NCI-H2196 (cell line): Measurements from ENCODE around the gene GNAZ.

Experiments
- DNase-seq: peaks from one replicate; lab custom pipeline; 2025; ENCODE audit not compliant: unreplicated experiment; lab: John Stamatoyannopoulos, UW

The GNAZ gene

DNA sequence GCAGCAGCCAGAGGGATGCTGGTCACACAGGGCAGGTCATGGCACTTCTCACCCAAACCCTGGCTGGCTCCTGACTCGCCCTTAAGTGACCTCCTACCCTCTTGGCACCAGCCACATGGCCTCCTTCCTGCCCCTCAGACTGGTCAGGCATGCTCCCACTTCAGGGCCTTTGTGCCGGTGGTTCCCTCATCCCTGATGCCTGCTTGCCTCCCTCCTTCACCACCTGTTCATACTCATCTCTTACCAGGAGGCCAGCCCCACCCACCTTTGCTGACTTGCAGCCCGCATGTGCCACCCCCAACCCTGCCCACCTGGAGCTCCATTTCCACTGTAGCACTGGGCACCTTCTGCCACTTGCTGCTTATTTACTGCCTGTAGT, 20.1 kb downstream of the GNAZ start:
- DNase-seq = no peak

DNA sequence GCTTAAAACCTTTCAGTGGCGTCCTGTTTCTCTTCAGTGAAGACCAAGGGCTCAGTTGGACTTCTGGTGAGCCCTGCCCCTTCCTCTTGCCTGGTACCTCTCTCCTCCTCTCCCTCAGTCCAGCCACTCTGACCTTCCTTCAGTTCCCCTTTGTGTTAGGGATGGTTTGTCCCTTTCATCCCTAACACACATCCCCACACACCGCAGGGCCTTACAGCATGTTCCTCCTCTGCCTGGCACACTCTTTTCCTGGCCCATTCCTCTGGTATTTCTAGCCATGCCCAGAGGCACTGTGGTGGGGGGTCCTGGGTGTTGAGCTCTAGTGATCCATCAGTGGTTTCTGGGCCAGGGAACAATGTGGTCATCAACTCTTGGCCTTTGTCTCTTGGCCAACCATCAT, 21.4 kb downstream of the GNAZ start:
- no peak for DNase-seq

DNA sequence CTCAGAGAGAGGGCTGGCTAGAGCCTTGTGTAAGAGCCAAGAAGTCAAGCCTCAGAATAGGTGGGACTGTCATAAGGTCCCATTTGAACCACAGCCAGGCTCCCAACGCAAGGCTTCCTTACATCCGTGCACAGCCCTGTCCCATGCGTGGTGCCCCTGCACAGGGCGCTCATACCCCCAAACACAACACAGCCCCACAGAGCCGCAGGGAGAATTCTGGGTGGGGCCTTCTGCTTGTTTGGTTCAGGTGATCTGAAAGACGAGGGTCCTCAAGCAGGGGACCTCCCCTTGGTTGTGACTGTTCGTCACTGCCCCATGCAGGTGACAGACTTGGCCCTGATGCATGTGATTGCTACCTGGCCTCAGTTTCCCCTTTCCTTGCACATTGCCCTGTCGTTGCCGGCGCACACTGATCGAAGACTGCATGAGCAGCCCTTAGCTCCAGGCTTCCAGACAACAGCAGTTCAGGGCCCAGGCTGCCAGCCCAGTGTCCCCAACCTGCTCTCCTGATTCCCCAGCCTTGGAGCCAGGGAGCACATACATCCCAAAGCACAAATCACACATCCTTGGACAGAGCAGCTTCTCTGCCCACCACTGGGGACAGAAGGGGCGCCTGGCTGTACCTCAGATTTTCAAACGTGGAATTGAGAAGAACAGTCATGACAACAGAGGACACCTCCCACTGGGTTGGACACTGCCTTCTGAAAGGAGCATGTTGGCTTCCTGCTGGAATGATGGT, 22.1 kb downstream of the GNAZ start:
- DNase-seq = no peak

DNA sequence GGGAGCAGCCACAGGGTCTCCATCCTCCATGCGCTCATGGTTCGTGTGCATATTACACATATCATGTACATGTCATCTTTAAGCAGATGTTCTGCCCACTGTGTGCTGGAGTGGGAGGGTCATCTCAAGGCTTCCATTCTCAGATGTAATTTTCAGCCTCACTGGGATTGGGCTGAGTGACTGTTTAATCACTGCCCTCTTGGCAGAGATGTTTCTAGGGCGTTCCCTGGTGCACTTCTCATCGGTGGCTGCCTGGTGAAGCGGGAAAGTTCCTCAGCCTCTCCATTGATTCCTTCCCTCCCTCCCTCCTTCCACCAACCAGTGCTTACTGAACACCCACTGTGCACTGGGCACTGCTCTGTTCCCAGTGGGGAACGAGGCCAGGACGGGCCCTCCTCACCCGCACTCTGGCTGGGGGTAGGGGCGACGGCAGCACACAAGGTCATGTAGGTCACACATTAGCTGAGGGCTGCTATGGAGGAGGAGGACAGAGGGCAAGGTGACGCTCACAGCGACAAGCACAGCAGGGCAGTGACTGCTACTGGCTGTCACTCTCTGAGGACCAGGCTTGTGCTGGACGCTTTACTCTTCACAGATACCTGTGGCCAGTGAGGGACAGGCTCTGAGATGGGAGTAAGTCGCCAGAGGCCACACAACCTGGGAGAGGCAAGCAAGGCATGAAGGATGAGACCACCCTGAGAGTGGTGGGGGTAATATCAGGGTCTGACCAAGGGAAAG, 22.9 kb downstream of the GNAZ start:
- no peak for DNase-seq

DNA sequence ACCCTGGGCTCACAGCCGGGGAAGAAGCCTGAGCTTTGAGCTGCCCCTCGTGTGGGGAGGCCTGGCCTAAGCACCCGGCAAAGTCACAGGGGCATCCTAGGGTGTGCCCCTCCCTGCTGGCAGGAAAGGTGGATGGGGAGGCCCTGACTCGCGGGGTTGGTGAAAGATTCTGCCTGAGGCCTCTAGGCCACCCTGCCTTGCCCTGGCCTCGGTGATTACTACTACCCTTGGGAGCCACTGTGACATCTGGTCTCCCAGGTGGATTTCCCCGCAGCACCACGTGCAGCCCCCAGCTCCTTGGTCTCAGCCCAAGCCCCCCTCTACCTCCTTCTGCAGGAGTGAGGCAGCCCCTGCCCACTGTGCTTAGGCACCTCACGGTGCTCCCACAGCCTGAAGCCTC, 23.9 kb downstream of the GNAZ start:
- DNase-seq = no peak

DNA sequence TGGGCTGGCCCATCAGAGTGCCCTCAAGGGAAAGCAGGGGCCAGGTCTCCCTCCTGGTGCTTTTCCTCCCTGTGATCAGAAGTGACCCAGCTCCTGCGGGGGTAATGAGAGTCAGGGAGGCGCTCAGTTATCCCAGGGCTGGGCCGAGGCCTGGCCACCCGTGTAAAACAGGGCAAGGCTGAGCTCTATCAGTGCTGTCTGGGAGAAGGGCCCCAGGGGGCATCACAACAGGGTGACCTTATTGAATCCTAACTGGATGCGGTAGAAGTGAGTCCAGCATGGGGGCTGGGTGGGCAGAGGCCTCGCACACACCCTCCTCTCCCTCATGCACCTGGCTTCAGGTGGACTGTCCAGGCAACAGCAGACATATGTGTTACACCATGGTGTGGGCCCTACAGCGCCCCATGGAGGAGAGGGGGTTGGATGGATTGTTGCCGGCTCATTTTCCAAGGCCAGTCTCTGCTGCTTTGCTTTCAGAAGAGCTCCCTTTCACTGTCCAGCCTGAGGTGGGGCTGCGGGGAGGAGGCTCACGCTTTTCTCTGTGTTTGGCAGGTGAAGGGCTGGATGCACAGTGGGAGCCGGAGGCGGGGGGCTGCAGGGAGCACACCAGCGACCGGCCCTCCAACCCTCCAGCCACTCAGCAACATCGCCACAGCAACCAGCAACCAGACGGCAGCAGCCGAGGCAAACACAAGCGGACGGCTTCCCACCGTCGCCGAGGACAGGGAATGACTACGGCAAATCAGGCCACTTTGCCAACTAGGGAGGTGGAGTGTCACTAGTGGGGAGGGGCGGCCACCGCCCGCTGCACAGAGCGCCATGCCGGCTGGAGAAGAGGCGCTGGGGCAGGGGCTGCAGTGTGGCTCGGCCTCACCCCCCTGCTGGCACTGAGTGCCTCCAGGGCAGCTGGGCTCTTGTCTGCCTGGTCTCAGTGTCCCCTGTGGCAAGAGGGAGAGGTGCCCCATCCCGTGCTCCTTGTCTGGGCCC, 24.7 kb downstream of the GNAZ start:
- DNase-seq = no peak

DNA sequence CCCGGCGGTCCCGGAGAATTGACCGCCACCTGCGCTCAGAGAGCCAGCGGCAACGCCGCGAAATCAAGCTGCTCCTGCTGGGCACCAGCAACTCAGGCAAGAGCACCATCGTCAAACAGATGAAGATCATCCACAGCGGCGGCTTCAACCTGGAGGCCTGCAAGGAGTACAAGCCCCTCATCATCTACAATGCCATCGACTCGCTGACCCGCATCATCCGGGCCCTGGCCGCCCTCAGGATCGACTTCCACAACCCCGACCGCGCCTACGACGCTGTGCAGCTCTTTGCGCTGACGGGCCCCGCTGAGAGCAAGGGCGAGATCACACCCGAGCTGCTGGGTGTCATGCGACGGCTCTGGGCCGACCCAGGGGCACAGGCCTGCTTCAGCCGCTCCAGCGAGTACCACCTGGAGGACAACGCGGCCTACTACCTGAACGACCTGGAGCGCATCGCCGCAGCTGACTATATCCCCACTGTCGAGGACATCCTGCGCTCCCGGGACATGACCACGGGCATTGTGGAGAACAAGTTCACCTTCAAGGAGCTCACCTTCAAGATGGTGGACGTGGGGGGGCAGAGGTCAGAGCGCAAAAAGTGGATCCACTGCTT, 25.5 kb downstream of the GNAZ start:
- no peak for DNase-seq

DNA sequence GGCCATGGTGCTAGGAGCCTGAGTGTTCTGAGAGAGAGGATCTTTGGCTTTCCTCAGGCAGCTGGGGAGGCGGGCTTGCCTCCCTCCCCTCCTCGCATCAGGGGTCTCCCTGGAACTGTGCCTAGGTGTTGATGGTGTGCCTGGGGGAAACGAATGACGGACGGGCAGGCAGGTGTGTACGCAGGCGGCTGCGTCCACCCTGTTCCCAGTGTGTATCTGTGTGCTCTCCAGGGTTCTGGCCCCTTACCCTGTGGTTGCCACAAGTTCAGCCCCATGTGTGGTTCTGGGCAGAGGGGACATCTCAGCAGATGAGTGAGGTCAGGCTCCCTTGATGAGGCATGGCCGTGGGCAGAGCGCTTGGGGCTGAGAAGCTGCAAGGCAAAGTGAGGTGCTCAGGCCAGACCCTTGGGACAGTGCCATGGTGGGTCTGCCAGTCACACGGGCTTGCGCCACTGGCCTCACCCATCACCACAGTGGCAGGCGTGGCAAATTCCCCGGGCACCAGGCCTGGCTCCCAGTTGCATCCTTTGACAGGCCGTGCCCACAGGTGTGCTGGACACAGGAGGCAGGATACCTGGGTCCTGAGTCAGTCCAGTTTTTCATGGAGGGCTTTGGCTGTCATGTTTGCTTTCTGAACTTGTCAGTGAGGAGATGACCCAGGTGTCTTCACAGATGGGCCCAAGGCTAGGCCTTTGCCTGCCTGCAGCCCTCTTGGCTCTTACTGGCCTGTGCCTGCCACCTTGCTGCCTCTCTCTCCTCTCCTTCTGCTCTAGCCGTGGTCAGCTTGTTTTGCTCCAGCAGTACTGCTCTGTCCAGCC, 27.3 kb downstream of the GNAZ start:
- DNase-seq = no peak

DNA sequence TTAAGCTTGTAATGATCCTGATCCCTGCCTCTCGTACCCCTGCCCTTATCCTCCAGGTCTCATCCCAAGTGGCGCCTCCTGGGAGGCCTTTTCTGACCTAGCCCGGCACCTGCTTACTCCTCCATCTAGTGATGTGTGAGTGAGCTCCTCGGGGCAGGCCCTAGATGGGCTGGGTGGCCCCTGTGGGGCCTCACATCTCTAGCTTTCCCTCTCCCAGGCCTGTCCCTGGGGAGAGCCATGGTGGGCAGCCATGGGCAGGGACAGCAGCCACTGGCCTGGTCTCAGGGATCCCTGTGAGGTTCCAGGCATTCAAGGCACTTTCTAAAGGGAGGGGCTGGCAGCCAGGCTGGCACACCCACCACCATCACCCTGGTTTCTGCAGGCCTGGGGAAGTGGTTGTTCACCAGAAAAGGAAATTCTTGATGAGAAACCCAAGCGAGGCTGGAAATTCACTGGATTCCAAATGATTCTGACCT, 27.9 kb downstream of the GNAZ start:
- no peak for DNase-seq

DNA sequence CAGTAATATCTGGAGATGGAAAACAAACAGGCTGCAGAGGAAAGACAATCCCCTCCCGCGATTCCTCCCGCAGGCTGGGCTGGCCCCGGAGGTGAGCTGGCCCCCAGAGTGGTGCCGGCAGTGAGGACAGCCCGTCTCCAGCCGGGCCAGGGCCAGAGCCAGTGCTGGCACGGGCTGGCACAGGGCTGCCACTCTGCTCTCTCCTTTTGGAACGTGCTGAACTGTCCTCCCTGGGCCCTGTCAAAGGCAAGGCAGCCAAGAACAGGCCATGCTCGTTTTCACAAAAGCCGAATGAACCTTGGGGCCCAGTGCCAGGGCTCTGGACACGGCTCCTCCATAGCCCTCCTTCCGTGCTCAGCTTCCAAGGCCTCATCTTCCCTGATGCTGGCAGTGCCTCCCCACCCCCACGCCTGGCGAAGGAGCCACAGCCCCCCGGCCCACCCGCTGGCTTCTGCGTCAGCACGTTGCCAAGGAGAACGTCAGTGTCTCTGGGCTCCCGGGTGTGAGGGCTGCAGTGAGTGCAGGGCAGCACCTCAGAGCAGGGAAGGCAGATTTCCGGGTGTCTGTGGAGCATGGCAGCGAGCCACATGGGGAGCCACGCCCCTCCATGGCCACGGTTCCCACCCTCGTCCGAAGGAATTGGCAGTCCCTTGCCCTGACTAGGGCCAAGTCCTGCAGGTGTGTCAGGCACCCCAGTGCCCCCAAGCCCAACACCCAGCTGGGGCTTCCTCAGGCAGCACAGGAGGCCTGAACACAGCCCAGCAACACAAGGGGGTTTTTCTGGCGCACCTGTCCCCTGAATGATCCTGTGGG, 28.6 kb downstream of the GNAZ start:
- no peak for DNase-seq

DNA sequence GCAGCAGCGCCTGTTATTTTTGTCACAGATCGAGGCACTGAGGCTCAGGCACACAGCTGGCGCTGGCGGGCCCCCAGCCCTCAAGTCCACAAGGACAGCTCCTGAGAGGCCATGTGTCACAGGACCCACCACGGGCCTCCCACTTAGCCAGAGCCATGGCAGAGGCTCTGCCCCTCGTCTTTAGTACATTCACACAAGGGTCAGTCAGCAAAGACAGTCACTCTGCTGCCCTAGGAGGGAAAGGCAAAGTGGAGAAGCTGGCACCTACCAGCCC, 29.1 kb downstream of the GNAZ start:
- DNase-seq = no peak

DNA sequence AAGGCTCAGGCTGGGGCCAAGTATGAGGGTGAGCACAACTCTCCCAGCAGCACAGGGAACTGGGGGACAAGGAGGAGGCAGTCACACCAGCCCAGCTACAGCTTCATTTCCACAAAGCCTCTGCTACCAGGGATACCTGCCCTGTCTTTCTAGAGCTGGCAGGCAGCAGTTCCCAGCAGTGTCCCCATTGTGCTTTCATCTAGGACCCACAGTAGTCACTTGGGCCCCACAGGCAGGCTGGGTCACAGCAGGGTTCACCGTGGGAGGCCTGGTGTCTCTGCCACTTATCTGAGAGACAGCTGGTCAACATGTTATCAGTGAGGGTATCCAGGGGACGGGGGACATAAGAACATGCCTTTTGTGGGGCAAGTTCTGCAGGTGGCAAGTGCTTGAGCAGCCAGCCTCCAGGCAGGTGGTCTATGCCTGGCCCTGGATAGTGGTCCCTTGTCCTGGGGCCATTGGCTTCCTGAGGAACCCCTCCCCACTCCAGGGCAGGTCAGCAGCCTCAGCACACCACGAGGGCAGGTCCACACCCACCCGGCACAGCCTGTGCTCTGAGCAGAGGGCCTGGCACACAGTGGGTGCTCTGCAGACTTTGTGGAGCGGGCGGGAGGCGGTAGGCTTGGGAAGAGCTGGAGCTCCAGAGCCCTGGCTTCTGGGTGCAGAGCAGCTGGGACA, 29.9 kb downstream of the GNAZ start:
- DNase-seq = no peak

DNA sequence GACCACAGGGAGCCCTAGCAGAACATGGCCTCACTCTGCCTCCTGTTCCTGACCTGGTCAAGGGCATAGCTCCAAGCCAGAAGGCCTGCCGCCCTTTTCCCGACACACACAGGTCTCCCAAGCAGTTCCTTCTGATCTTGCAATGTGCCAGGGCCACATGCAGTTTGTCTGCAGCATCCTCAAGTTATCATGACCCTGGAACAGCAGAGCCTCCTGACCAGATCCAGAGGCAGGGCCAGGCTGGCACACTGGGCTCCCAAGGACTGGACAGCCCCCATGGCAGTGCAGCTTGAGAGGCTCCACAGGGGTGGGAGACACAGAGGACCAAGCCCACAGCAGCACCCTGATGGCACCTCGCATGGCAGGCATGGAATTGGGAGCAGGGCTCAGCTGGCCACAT, 31.2 kb downstream of the GNAZ start:
- DNase-seq = no peak

DNA sequence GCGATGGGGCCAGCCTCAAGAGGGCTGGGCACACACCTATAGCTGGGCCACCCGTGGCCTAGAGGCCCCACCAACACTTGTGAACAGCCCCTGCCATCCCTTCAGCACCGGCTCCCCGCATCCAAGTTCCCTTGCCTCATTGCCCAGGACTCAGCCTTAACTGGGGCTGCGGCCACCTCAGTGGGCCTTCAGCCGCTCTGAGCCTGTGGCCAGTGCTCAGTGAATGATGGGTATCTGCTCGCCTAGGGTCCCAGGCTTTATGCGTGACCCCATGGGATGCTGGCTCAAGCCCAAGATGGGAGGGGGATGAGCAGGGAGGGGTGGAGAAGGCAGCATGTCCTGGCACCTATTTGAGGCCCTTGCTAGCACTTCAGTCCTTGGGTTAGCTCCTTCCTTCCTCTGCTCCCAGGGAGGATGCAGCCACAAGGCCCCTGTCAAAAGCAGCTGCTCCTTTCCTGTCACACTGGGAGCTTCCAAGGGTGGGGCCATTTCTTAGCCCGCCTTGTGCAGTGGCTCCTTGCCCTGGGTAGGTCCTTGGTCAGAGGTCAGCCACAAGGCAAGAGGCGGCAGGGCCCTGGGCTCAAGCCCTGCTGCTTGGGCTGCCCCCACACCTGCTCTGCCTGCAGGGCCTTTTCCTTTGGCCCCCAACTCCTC, 31.8 kb downstream of the GNAZ start:
- DNase-seq = no peak

DNA sequence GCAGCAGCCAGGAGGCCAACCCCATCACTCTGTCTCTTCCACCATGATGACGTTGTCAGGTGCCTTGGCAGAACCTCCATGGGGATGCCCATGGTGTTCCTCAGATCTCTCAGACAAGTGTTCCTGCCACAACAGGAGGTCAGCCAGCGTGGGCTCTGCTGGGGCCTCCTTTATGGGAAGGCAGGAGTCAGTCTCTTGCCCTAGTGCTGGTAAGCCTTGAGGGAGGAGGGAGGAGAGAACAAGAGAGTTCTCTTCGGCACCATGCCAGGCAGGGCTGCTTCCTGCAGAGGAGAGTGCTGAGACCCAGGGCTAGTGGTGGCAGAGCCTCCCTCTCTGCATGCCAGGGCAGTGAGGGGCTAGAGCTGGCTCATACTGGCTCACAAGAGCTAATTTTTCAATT, 32.5 kb downstream of the GNAZ start:
- DNase-seq = no peak

DNA sequence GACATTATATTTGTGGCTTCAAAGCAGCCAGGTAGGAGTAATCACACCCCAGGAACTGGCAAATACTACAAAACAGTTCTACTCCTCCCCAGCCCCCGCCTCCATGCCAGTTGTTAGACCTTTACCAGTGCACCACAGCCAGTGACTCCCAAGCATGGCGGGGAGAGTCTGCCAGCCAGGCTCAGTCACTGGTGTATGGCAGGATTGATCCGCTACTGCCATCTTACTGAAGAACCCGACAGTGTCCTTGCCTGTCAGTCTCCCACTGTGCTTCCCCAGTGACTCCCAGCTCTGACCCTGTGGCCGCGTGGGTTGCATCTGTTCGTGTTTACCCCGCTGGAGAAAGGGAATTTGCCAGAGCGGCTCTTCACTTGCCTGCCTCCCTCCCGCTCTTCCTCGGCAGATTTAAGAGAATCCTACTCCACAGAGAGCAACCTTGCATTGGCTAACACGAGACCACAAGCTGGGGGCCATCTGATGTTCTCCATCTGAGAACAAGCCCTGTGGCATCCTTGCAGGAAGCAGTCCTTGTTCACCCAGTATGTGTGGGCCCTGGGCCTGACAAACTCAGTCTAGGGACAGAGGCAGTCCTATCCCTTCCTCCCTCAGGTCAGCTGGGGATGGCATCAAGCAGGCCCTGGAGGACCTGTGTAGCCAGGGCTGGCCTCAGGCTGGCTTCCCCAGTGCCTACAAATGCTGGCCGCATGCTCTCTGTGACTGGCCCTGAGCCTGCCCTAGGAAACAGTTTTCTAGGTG, 33.1 kb downstream of the GNAZ start:
- no peak for DNase-seq

DNA sequence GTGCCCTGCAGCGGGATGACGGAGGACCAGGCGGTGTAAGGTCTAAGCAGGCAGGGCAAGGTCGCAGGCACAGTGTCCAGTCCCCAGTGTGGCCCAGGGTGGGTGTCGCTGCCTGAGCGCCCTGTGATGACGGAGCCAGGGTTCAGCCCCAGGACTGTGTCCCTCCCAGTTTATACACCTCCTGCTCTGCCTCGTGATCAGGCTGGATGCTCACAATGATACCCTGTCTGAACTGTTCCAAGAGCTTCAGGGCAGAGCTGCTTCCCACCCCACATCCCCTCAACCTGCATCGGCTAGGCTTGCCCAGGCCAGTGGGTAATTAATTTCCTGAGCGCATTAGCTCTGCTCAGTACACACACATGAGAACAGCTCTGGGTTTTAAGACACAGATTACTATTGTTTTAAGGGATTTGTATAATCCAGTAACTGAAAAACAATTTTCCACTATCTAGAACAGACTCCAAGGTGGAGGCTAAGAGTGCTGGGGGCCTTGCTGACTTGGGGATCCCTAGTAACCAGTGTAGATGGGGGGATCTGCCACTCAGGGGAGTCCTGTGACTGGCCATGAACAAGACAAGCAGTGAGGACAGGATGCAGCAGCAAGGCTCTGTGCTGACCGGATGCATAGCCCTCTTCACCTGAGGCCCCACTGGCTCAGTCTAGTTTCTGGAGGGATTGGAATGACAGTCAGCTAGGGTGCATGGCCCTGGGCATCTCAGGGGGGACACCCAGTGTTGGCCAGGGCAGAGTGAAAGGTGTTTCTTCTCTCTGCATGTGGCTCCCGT, 34.1 kb downstream of the GNAZ start:
- DNase-seq = no peak
